Mesenchymal stem cell (in vitro differentiated cells and primary cell): ENCODE results near the gene CNOT4.

Experiments used
- DNase-seq: peaks from one replicate; pipeline ENCODE4 v3.0.0-alpha.2; 2013
- H2AFZ ChIP-seq: one replicate; pipeline ENCODE4 v1.6.1; 2013; ENCODE audit warnings: low read depth, mild to moderate bottlenecking, control low read depth, inconsistent platforms, low read length, moderate library complexity
- H2AK5ac ChIP-seq: 2 replicates; pipeline ENCODE4 v1.6.1; 2013; ENCODE audit warnings: low read length, moderate library complexity, mild to moderate bottlenecking, inconsistent platforms; ENCODE audit not compliant: severe bottlenecking
- H2BK120ac ChIP-seq: one replicate; pipeline ENCODE4 v1.6.1; 2013; ENCODE audit warnings: low read depth, mild to moderate bottlenecking, inconsistent platforms, low read length, moderate library complexity
- H2BK12ac ChIP-seq, 2 experiments: one replicate each; pipeline ENCODE4 v1.6.1; 2013; ENCODE audit warnings: inconsistent platforms in 2 of 2, low read length in 2 of 2, mild to moderate bottlenecking in 2 of 2, moderate library complexity in 2 of 2, control low read depth in 1 of 2
- H2BK15ac ChIP-seq: one replicate; pipeline ENCODE4 v1.6.1; 2013; ENCODE audit warnings: mild to moderate bottlenecking, low read depth, inconsistent platforms; ENCODE audit not compliant: poor library complexity, severe bottlenecking
- H2BK5ac ChIP-seq: 2 replicates; pipeline ENCODE4 v1.6.1; 2013; ENCODE audit warnings: low read depth, mild to moderate bottlenecking, low read length, control low read depth, inconsistent platforms; ENCODE audit not compliant: poor library complexity, severe bottlenecking
- H3K14ac ChIP-seq, 2 experiments: one replicate each; pipeline ENCODE4 v1.6.1; 2013; ENCODE audit warnings: inconsistent platforms in 2 of 2, low read length in 2 of 2, control low read depth in 1 of 2, mild to moderate bottlenecking in 1 of 2, moderate library complexity in 1 of 2
- H3K18ac ChIP-seq, 2 experiments: one replicate each; pipeline ENCODE4 v1.6.1; 2013; ENCODE audit warnings: inconsistent platforms in 2 of 2, low read length in 2 of 2, control low read depth in 1 of 2, low read depth in 1 of 2, mild to moderate bottlenecking in 1 of 2
- H3K23ac ChIP-seq, 2 experiments: one replicate each; pipeline ENCODE4 v1.6.1; 2013; ENCODE audit warnings: inconsistent platforms in 2 of 2, low read length in 2 of 2, mild to moderate bottlenecking in 2 of 2, moderate library complexity in 2 of 2, control low read depth in 1 of 2
- H3K27ac ChIP-seq: 2 replicates; pipeline ENCODE4 v1.5.1; 2013; ENCODE audit warnings: mild to moderate bottlenecking, moderate library complexity, low read length, control low read depth, inconsistent platforms; ENCODE audit not compliant: poor library complexity, severe bottlenecking
- H3K27me3 ChIP-seq, 2 experiments: 2 replicates each; pipeline versions ENCODE4 v1.6.1 to v1.7.0; 2013; ENCODE audit warnings: low read length in 2 of 2, mild to moderate bottlenecking in 2 of 2, moderate library complexity in 2 of 2, control low read depth in 1 of 2, inconsistent platforms in 1 of 2; ENCODE audit not compliant: control insufficient read depth in 1 of 2, insufficient read depth in 1 of 2
- H3K36me3 ChIP-seq, 2 experiments: 2 replicates each; pipeline versions ENCODE4 v1.6.1 to v1.7.0; 2013; ENCODE audit warnings: low read length in 2 of 2, control low read depth in 1 of 2, inconsistent platforms in 1 of 2, low read depth in 1 of 2, mild to moderate bottlenecking in 1 of 2; ENCODE audit not compliant: insufficient read depth in 2 of 2, control insufficient read depth in 1 of 2
- H3K4ac ChIP-seq, 2 experiments: one replicate each; pipeline ENCODE4 v1.6.1; 2013; ENCODE audit warnings: inconsistent platforms in 2 of 2, low read length in 2 of 2, mild to moderate bottlenecking in 2 of 2, moderate library complexity in 2 of 2, control low read depth in 1 of 2, low read depth in 1 of 2
- H3K4me1 ChIP-seq: 2 replicates; pipeline ENCODE4 v1.6.1; 2013; ENCODE audit warnings: low read depth, low read length, control low read depth; ENCODE audit not compliant: control insufficient read depth, insufficient read depth
- H3K4me2 ChIP-seq: 2 replicates; pipeline ENCODE4 v1.6.1; 2013; ENCODE audit warnings: low read length, mild to moderate bottlenecking, inconsistent platforms; ENCODE audit not compliant: poor library complexity, severe bottlenecking
- H3K4me3 ChIP-seq, 2 experiments: 2 replicates each; pipeline versions ENCODE4 v1.5.1 to v1.7.0; 2013; ENCODE audit warnings: low read length in 2 of 2, mild to moderate bottlenecking in 2 of 2, control low read depth in 1 of 2, low read depth in 1 of 2; ENCODE audit not compliant: insufficient read depth in 1 of 2
- H3K79me1 ChIP-seq: replicated peaks from 2 replicates; pipeline ENCODE4 v1.6.1; 2013; ENCODE audit warnings: mild to moderate bottlenecking, control low read depth, low read length, inconsistent platforms; ENCODE audit not compliant: poor library complexity, severe bottlenecking
- H3K9ac ChIP-seq: 2 replicates; pipeline ENCODE4 v1.7.0; 2013; ENCODE audit warnings: mild to moderate bottlenecking, low read length, moderate library complexity
- H3K9me3 ChIP-seq: 2 replicates; pipeline ENCODE4 v1.7.0; 2013; ENCODE audit warnings: mild to moderate bottlenecking, low read length; ENCODE audit not compliant: control insufficient read depth
- H4K8ac ChIP-seq: one replicate; pipeline ENCODE4 v1.6.1; 2013; ENCODE audit warnings: inconsistent platforms, mild to moderate bottlenecking, low read length, moderate library complexity
- H4K91ac ChIP-seq: one replicate; pipeline ENCODE4 v1.6.1; 2013; ENCODE audit warnings: mild to moderate bottlenecking, low read length, inconsistent platforms
- WGBS: methylation state at CpG from one replicate; pipeline ENCODE4 v1.1.7; 2013; ENCODE audit warnings: mixed read lengths; 5-methylcytosine and 5-hydroxymethylcytosine counted together

The CNOT4 gene

GRCh38 chr7:135385209-135385608 lies 124.7 kb downstream of the CNOT4 start:
- H2AFZ ChIP-seq, result no peak overlapping the region
- H3K4me3 ChIP-seq, result no peak overlapping the region
- no peak overlapping the region for H2BK15ac ChIP-seq
- H3K23ac ChIP-seq, result no peak overlapping the region
- no peak overlapping the region for H3K4ac ChIP-seq
- no peak overlapping the region for H3K14ac ChIP-seq
- H3K9me3 ChIP-seq, result no peaks in the 10 kb centered on the region
- H3K27me3 ChIP-seq, result no peaks in the 10 kb centered on the region
- H3K79me1 ChIP-seq, result peaks cover 12% of the 10 kb centered on the region
- no peak overlapping the region for H3K27ac ChIP-seq
- H2AK5ac ChIP-seq, result no peak overlapping the region
- 97% methylated on average over 2 of the region's 3 CpGs for WGBS
- DNase-seq, result no peak
- H2BK5ac ChIP-seq, result no peak overlapping the region
- H2BK12ac ChIP-seq, result no peak overlapping the region
- H4K8ac ChIP-seq, result no peak overlapping the region
- H4K91ac ChIP-seq, result no peak overlapping the region
- peaks cover 1% of the 10 kb centered on the region for H3K4me1 ChIP-seq
- H3K9ac ChIP-seq, result no peak overlapping the region
- no peak overlapping the region for H2BK120ac ChIP-seq
- H3K4me2 ChIP-seq, result no peak overlapping the region
- no peak overlapping the region for H3K18ac ChIP-seq
- H3K36me3 ChIP-seq, result peaks cover 0 to 8% of the 10 kb centered on the region in 2 experiments

GRCh38 chr7:135383525-135384175 lies 126.3 kb downstream of the CNOT4 start:
- H3K79me1 ChIP-seq, result peaks cover 12% of the 10 kb centered on the region
- no peak overlapping the region for H3K4me3 ChIP-seq
- H3K27me3 ChIP-seq, result no peaks in the 10 kb centered on the region
- no peak overlapping the region for H3K4ac ChIP-seq
- no peak for DNase-seq
- H2BK15ac ChIP-seq, result no peak overlapping the region
- no peak overlapping the region for H3K23ac ChIP-seq
- H3K18ac ChIP-seq, result no peak overlapping the region
- H3K36me3 ChIP-seq, result peaks cover 0 to 13% of the 10 kb centered on the region in 2 experiments
- H3K14ac ChIP-seq, result no peak overlapping the region
- 84% methylated on average over 2 of the region's 2 CpGs for WGBS
- H2BK12ac ChIP-seq, result no peak overlapping the region
- H3K4me1 ChIP-seq, result peaks cover 1% of the 10 kb centered on the region
- H2AK5ac ChIP-seq, result no peak overlapping the region
- H3K4me2 ChIP-seq, result no peak overlapping the region
- no peak overlapping the region for H2BK120ac ChIP-seq
- no peak overlapping the region for H2BK5ac ChIP-seq
- H2AFZ ChIP-seq, result no peak overlapping the region
- H4K8ac ChIP-seq, result no peak overlapping the region
- no peak overlapping the region for H3K9ac ChIP-seq
- H3K27ac ChIP-seq, result no peak overlapping the region
- no peaks in the 10 kb centered on the region for H3K9me3 ChIP-seq
- no peak overlapping the region for H4K91ac ChIP-seq

GRCh38 chr7:135382173-135382572 lies 127.7 kb downstream of the CNOT4 start:
- peaks cover 12% of the 10 kb centered on the region for H3K79me1 ChIP-seq
- no peak overlapping the region for H3K4me2 ChIP-seq
- no peak overlapping the region for H2AK5ac ChIP-seq
- no peak overlapping the region for H3K18ac ChIP-seq
- H3K4me1 ChIP-seq, result peaks cover 1% of the 10 kb centered on the region
- H3K36me3 ChIP-seq, result peaks cover 0 to 13% of the 10 kb centered on the region in 2 experiments
- no peak overlapping the region for H3K4me3 ChIP-seq
- H3K23ac ChIP-seq, result no peak overlapping the region
- H2BK12ac ChIP-seq, result no peak overlapping the region
- no peak overlapping the region for H3K9ac ChIP-seq
- H3K9me3 ChIP-seq, result no peaks in the 10 kb centered on the region
- no peak overlapping the region for H3K27ac ChIP-seq
- WGBS, result 90% methylated on average over 2 of the region's 3 CpGs
- H4K91ac ChIP-seq, result no peak overlapping the region
- no peak overlapping the region for H2AFZ ChIP-seq
- no peaks in the 10 kb centered on the region for H3K27me3 ChIP-seq
- no peak overlapping the region for H4K8ac ChIP-seq
- no peak overlapping the region for H3K4ac ChIP-seq
- no peak overlapping the region for H2BK15ac ChIP-seq
- H2BK120ac ChIP-seq, result no peak overlapping the region
- no peak overlapping the region for H3K14ac ChIP-seq
- H2BK5ac ChIP-seq, result no peak overlapping the region
- no peak for DNase-seq

GRCh38 chr7:135381369-135381768 lies 128.5 kb downstream of the CNOT4 start:
- Histone ChIP-seq H2BK12ac (no peak overlapping the region), H3K36me3 (peaks cover 0 to 13% of the 10 kb centered on the region in 2 experiments), H3K79me1 (peaks cover 12% of the 10 kb centered on the region), H3K4me3 (no peak overlapping the region), H3K4me2 (no peak overlapping the region), H2BK120ac (no peak overlapping the region), H4K8ac (no peak overlapping the region), H3K9me3 (no peaks in the 10 kb centered on the region), H2BK5ac (no peak overlapping the region), H2BK15ac (no peak overlapping the region), H3K14ac (no peak overlapping the region), H3K9ac (no peak overlapping the region), H3K4ac (no peak overlapping the region), H3K23ac (no peak overlapping the region), H2AK5ac (no peak overlapping the region), H2AFZ (no peak overlapping the region), H3K27me3 (no peaks in the 10 kb centered on the region), H3K4me1 (no peaks in the 10 kb centered on the region), H3K27ac (no peak overlapping the region), H3K18ac (no peak overlapping the region), H4K91ac (no peak overlapping the region)
- no peak for DNase-seq
- 86% methylated on average over 1 of the region's 1 CpG for WGBS
